Lung (tissue), 12 donors: ENCODE results near the gene SLC19A1. TPM values are rescaled to one million over a fixed set of nuclear protein-coding genes. Genes with fewer than 3 reads are reported as not detected.

Experiments used
- ATAC-seq: fragments of 200-7000 bp; cut with Tn5 transposase; one replicate; pipeline ENCODE4 v1.9.1; 2020; ENCODE audit warnings: moderate number of reproducible peaks; ENCODE audit not compliant: insufficient read depth, low FRiP score
- DNase-seq, 3 donors: peaks; one replicate each; pipeline ENCODE4 v3.0.0-alpha.2; 2013 to 2017
- H3K27ac ChIP-seq, 2 donors: one replicate each; pipeline ENCODE4 v1.5.1; 2013; ENCODE audit warnings: mild to moderate bottlenecking in 2 of 2, moderate library complexity in 2 of 2, control low read depth in 1 of 2, inconsistent platforms in 1 of 2, low read depth in 1 of 2, low read length in 1 of 2
- H3K27me3 ChIP-seq, 3 donors: one replicate each; pipeline ENCODE4 v1.5.1; 2013; ENCODE audit warnings: low read length in 2 of 3; ENCODE audit not compliant: control insufficient read depth in 3 of 3, insufficient read depth in 3 of 3
- H3K36me3 ChIP-seq, 4 donors: one replicate each; pipeline ENCODE4 v1.5.1; 2013; ENCODE audit warnings: low read length in 4 of 4, mild to moderate bottlenecking in 1 of 4, moderate library complexity in 1 of 4; ENCODE audit not compliant: control insufficient read depth in 4 of 4, insufficient read depth in 4 of 4
- H3K4me1 ChIP-seq, 5 donors: one replicate each; pipeline ENCODE4 v1.5.1; 2013; ENCODE audit warnings: low read length in 5 of 5, mild to moderate bottlenecking in 2 of 5, moderate library complexity in 1 of 5; ENCODE audit not compliant: control insufficient read depth in 5 of 5, insufficient read depth in 5 of 5
- H3K4me3 ChIP-seq: one replicate; pipeline ENCODE4 v1.5.1; 2013; ENCODE audit warnings: mild to moderate bottlenecking, control low read depth, moderate library complexity
- H3K9ac ChIP-seq, 2 donors: one replicate each; pipeline ENCODE4 v1.5.1; 2013; ENCODE audit warnings: low read length in 2 of 2, control low read depth in 1 of 2; ENCODE audit not compliant: insufficient read depth in 1 of 2
- H3K9me3 ChIP-seq, 4 donors: one replicate each; pipeline ENCODE4 v1.5.1; 2013; ENCODE audit warnings: low read length in 3 of 4, mild to moderate bottlenecking in 1 of 4, moderate library complexity in 1 of 4; ENCODE audit not compliant: control insufficient read depth in 4 of 4, insufficient read depth in 3 of 4
- CTCF ChIP-seq: IDR thresholded peaks from 2 replicates; pipeline ENCODE4 v1.5.1; 2012; ENCODE audit warnings: mild to moderate bottlenecking; ENCODE audit errors: control extremely low read depth, extremely low read depth
- WGBS, 2 donors: extraction: QIAGEN DNeasy Blood & Tissue Kit; methylation state at CpG; one replicate each; pipeline ENCODE4 v1.1.7; 2013; 5-methylcytosine and 5-hydroxymethylcytosine counted together
- polyA plus RNA-seq, 2 donors: library from polyadenylated mRNA; stranded (reverse); fragments of 200-250 nt; gene quantifications; one replicate each; pipeline ENCODE4 v1.2.1, GENCODE V29; 2013
- total RNA-seq, 2 donors: library from RNA; depleted of rRNA in 1 of 2; stranded (reverse); fragments of >200 nt in 1 of 2; gene quantifications; one replicate each; pipeline ENCODE4 v1.2.1, GENCODE V29; 2014 to 2021
- donor health status: control.
- donor health status: control.
- donor health status: Bipolar disorder and iron deficiency.
- donor health status: healthy.
- donor health status: DM: yes; HTN: yes; CAD: no.

The SLC19A1 gene
- total and polyA plus RNA-seq, 4 donors, result 23.8 to 42.0 (median 26.2) TPM

- Histone ChIP-seq H3K4me3 (no peak overlapping the region), H3K9me3 (no peaks in the 10 kb centered on the region), H3K36me3 (peaks cover 0 to 33% (median 0%) of the 10 kb centered on the region in 4 donors), H3K4me1 (peaks cover 0 to 26% (median 10%) of the 10 kb centered on the region in 5 donors), H3K27me3 (no peaks in the 10 kb centered on the region), H3K27ac (no peak overlapping the region), H3K9ac (no peak overlapping the region)
- 93 to 94% methylated on average over 55 to 61 of the region's 61 CpGs for WGBS, 2 donors
- DNase-seq (no peak), ATAC-seq (no peak)
- TF ChIP-seq CTCF, result no peak
Measured at GRCh38 chr21:45509566-45510465, 32.4 kb downstream of the SLC19A1 start.

- Histone ChIP-seq H3K9me3 (no peaks in the 10 kb centered on the region), H3K9ac (no peak overlapping the region), H3K4me1 (peaks cover 0 to 17% (median 3%) of the 10 kb centered on the region in 5 donors), H3K27ac (no peak overlapping the region), H3K4me3 (no peak overlapping the region), H3K27me3 (no peaks in the 10 kb centered on the region), H3K36me3 (peaks cover 0 to 29% (median 0%) of the 10 kb centered on the region in 4 donors)
- TF ChIP-seq CTCF, result no peak
- WGBS, 2 donors, result 77 to 79% methylated on average over 23 to 42 of the region's 42 CpGs
- no peak for DNase-seq
- ATAC-seq, result no peak
Measured at GRCh38 chr21:45508607-45509565, 33.4 kb downstream of the SLC19A1 start.

- H3K27ac ChIP-seq, result no peak overlapping the region
- no peaks in the 10 kb centered on the region for H3K9me3 ChIP-seq
- peaks cover 0 to 26% (median 0%) of the 10 kb centered on the region in 4 donors for H3K36me3 ChIP-seq
- no peak for TF ChIP-seq CTCF
- H3K4me3 ChIP-seq, result no peak overlapping the region
- H3K9ac ChIP-seq, result no peak overlapping the region
- no peak for ATAC-seq
- 97 to 100% methylated on average over 3 of the region's 3 CpGs for WGBS, 2 donors
- H3K4me1 ChIP-seq, result peaks cover 0 to 9% (median 0%) of the 10 kb centered on the region in 5 donors
- DNase-seq, result no peak
- no peaks in the 10 kb centered on the region for H3K27me3 ChIP-seq
Measured at GRCh38 chr21:45507888-45508508, 34.2 kb downstream of the SLC19A1 start.
